CD4-positive, alpha-beta T cell treated with Interleukin-2 at 100 ng/mL for 4 hours (primary cell): Measurements from ENCODE around the gene OBP2A.
"Not testable (repeated sequence)": the region's sequence is repeated elsewhere in the genome, so short reads cannot be mapped to it uniquely, and the experiment has no call there.

Experiments
- DNase-seq: peaks from one replicate; pipeline ENCODE4 v3.0.0-alpha.2; 2020; ENCODE audit warnings: low spot score

The OBP2A gene, protein sequence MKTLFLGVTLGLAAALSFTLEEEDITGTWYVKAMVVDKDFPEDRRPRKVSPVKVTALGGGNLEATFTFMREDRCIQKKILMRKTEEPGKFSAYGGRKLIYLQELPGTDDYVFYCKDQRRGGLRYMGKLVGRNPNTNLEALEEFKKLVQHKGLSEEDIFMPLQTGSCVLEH

DNA sequence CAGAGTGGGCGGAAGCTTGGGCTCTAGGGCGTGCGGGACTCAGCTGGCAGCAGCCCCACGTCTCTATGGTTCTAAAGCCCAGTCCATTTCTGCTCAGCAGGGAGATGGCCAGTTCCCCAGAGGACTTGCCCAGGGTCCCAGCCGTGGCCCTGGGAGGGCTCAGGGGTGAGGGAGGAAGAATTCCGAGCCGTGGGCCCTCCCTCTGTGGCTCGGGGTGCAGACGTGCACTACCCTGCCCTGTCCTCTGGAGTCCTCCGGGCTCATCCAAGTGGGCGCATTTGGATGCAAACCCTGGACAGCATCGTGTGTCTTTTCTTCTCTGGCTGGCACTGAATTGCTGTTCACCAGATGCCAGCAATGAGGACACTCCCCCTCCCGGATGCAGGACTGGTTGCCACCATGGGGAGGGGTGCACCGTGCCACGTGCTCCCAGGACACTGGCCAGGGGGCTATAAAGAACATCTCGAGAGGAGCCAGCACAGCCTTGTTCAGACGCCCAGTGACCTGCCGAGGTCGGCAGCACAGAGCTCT is at the start of gene OBP2A:
Gene OBP2A, plus strand, starts transcription at position 481 of the 531 bp plus-strand sequence. CDS start 55 bp downstream, outside the sequence.
- DNase-seq, result not testable (repeated sequence)

DNA sequence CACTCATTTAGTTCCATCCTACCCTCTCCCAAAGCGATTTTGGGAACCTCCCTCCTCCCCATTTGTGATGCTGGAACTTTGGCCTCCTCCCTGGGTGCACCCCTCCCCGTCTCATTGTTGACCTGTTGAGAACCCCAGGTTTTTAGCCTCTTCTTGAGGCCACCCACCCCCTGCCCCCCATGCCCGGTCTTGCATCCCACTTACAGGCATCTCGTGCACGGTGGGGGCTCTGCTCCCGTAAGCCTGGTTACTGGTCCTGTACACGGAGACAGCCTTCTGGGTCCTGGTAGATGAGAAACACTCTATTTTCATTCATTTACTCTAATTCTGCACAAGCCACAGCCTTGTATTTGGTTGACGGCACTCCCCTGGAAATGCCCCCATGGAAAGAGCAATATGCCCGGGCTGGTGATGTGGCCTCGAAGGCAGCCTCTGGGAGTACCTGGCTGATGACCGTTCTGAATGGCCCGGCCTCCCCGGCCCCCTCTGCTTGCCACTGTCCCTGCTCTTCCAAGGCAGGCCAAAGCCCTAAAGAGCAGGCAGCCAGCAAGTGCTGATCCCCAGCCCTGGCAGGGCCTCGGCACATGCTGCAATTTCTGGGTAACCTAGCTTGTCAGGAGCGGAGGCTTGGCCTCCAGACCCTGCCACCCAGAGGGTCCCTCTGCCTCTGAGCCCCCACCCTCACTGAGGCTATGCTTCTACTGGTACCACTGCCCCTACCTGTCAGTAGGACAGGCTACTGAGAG is 47.4 kb upstream of the OBP2A start:
- no peak for DNase-seq

DNA sequence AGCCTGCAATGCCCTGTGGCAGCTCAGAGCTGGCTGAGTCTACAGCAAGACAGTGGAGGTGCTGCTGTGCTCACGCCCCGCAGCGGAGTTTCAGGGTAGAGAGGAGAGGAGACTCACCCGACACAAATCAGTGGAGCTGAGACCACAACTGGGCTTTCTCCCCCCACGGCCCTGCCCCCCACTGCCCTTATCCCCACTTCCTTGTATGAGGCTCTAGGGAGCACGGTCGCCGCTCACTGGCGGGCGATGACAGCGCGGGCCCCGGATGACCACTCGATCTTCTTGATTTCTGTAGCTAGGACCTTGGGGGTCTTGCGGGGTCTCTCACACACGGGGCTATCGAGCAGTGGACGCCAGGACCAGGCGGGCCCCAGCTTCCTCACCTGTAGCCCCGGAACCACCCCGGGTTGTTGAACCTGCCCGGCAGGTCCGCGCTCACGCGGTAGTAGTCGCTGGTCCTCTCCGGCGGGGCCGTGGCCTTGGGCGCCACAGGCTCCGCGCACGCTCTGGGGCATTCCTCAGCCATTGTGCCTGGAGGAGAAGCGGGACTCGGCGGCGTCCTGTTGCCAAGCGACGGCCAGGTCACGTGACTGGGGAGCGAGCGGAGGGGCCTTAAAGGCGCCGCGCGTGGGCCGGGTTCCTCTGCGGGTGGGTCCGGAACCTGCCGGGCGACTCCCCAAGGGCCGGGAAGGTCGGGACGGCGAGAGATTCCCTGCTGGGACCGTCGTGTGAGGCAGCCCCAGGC is 46.4 kb upstream of the OBP2A start:
- DNase-seq, result peak; percentile 89

DNA sequence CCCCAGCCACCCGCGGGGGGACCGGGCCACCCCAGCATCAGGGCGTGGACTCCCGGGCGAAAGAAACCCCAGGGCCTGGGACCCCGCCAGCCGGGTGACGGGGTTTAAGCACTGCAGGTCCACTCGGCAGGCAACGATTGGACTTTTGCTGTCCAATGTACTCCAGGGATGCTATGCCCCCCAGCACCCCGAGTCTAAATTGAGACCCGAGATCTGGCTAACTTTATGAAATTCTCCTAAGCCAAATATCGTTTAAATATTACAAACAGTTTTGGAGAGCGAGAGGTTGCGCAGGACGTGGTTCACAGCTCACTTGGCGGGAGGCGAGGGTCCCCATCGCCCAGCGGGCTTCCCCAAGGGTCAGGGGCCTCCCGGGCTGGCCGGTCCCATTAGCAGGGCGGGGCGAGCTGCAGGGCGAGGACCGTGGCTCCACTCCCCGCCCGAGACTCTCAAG is 45.8 kb upstream of the OBP2A start:
- no peak for DNase-seq

DNA sequence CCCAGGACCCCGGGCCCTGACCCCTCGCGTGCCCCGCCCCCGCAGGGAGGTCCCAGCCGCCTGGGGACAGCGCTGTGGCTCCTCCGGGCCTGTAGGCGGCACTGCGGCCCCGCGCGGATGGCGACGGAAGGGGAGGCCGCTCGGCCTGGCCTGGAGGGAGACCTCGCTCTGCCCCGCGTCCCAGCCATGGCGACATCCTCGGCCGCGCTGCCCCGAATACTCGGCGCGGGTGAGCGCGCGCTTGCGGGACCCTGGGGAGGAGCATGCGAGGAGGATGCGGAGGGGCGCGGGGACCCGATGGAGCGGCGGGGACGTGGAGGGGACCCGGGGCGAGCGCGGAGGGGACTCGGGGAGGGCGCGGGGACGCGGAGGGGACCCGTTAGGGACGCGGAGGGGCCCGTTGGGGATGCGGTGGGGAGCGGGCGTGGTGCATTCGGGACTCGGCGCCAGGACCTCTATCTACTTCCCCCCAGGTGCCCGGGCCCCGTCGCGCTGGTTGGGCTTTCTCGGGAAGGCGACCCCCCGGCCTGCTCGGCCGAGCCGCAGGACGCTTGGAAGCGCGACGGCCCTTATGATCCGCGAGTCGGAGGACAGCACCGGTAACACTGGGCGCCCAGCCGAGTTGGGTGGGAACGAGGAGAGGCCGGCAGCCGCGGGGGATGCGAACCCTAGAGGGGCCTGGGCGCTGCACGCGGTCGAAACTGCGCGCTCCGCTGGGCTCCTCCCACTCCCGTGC is 45.2 kb upstream of the OBP2A start, which contains the start of gene MRPS2:
Gene MRPS2, plus strand, starts transcription at position 158 of the 736 bp plus-strand sequence. Its CDS starts 29 bp downstream, at position 187.
- peak; percentile 89 for DNase-seq

DNA sequence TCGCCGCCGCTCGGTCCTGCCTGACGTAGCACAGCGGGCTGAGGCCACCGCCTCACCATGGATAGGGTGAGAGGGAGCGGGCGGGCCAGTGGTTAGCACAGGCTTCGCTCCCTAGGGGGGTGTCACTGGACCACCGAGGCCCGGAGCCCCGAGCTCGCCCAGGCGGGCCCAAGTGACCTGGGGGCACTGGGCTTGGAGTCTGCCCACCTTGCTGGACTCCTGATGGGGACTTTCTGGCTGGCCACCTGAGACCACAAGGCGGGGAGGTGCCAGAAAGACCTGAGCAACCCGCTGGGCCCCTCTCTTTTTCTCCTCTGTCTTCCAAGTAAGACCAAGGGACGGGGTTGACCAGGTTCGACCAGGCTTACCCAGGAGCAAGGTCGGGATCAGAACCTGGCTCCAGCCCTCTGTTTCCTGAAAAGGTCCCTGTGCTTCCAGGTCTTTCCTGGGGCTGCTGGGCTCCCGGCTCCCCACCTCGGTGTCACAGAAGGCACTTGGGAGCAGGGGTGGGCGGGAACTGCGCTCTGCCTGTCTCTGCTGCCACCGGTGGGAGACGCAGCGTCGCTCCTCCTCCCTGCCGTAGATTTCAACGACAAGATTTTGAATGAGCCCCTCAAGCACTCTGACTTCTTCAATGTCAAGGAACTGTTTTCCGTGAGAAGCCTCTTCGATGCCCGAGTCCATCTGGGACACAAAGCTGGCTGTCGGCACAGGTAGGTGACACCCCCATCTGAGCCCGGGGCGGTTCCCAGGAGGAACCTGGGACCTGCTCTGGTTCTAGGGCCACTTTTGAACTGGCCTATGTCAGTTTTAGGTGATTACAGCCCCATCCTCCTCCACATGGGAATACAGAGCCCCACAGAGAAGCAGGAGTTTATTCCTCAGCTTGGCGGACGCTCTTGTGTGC is 44.4 kb upstream of the OBP2A start:
- DNase-seq, result no peak

DNA sequence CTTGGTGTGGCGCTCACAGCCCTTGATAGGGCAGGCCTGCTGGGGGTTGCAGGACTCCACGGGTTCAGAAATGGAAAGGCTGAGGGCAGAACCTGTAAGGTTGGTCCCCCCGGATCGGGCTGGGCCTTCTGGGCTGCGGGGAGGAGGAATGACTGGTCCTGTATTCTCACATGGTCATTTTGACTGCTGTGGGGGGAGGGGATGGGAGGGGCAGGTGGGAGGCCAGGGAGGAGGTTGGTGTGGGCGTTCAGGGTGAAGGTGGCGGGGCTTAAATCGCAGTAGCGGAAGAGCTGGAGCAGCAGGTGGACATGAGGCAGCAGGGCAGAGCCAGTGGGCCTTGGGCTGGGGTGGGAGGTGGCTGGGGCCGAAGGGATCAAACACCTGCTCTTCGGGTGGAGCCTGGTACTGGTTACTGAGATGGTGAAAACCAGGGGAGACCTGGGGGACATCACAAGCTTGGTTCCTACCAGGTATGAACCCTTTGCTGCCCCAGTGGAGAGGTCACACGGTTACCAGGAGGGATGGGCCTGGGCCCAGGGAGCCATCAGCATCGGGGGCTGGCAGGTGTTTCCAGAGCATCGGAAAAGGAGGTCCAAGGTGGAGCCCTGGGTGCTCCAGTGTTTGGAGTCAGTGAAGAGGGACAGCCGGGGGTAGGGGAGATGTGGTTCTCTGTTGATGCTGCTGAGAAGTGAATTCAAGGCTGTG is 43.6 kb upstream of the OBP2A start:
- DNase-seq, result no peak

DNA sequence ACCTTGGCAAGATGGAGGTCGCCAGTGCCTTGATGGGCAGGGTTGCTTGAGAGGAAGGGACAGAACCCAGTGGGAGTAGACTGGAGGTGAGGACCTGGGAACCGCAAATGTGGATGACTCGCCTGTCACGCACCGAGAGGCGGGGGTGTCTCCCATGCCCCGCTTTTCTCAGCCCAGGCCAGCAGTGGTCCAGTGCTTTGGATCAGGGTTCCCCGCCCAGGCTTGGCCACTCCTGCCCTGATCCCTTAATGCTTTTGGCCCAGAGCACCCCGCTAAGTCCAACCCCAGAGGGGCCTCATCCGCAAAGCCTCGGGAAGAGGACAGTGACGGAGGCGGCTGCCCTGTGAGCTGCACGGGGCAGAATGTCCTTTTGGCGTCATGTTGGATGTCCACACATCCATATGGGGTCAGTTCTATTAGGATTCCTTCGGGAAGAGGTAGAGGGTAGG is 43.0 kb upstream of the OBP2A start:
- DNase-seq, result no peak

DNA sequence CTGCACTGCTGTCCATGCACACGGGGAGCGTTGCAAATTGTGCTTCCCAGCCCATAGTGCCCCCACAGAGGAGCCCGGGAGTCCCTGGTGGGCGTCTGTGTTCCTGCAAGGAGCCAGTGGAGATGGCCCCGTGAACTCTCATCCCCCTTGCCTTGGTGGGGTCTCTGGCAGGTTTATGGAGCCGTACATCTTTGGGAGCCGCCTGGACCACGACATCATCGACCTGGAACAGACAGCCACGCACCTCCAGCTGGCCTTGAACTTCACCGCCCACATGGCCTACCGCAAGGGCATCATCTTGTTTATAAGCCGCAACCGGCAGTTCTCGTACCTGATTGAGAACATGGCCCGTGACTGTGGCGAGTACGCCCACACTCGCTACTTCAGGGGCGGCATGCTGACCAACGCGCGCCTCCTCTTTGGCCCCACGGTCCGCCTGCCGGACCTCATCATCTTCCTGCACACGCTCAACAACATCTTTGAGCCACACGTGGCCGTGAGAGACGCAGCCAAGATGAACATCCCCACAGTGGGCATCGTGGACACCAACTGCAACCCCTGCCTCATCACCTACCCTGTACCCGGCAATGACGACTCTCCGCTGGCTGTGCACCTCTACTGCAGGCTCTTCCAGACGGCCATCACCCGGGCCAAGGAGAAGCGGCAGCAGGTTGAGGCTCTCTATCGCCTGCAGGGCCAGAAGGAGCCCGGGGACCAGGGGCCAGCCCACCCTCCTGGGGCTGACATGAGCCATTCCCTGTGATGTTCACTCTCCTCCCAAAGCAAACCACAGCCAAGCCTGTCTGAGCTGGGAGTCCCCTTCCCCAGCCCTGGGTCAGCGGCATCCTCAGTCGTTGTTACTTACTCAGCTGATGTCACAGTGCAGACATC is 42.3 kb upstream of the OBP2A start:
- DNase-seq, result no peak

DNA sequence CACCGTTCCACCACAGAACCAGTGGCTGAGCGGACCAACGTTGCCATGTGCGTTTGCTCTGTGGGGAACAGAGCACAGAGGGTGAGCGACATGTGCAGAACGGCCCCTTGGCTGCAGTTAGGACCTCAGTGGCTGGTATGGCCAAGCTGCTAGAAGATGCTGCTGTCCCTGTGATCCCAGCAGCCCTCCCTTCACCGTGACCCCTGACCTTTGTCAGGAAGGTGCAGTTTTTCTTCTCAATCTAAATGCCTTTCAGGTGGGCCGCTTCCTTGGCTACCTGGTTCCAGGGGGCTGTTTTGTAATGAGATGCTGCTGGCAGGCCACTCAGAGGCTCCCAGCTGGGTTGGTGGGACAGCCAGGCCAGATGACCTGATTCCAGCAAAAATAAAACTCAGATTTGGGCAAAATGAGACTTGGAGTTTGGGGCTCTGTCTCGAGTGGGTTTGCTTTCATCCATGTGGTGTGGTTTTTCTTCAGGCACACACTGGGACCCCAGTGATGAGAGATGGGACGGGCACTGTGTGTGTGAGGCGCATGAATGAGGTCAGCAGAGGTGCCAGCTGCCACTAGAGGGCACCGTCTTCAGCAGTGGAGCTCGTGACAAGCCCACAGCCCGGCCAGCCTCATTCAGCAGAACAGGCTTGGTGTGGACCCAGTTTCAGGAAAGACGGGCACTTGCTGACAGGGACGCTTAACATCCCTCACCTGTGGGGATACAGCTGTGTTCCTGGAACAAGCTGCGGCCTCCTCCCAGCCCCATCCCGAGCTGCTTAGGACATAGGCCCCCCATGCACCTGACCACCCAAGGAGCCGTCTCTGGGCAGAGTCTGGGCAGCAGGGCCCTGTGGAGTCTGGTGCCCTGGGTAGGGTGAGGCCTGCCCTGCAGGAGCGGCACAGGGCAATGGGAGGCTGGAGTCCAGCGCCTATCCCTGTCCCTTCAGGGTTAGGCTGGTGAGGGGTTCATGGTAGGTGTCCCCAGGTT is 41.4 kb upstream of the OBP2A start:
- peak; percentile 53 for DNase-seq

DNA sequence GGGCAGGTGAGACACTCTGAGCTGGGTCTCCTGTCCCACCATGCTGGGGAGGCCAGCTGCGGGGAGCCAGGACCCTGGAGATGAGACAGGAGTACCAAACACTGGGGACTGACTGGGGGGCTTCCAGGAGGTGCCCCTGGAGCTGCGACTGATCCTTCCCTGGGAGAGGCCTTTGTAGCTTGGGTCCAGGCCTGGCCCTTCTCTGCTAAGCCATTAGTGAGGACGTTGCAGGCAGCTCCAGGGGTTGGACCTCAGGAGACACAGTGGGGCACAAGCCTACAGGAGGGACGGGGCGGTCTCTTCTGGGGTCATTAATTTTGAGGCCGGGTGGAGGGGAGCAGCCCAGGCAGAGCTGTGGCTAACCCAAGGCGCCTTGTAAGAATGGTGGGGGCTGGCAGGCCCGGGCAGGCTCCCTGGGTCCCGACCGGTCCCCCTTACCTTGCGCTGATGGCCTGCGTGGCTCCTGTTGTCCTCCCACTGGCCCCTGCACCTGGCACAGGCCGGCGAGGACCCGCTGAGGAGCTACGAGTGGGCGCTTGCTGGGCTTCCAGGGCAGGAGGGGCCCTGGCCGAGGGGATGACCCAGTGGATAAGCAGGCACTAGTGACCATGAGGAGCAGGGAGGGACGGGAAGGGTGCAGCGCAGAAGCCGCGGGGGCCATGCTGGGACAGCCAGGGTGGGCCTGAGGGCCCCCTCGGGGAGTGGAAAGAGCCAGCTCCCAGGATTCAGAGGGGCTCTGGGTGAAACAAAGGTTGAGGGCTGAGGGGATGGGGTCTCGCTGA is 40.3 kb upstream of the OBP2A start:
- DNase-seq, result no peak

DNA sequence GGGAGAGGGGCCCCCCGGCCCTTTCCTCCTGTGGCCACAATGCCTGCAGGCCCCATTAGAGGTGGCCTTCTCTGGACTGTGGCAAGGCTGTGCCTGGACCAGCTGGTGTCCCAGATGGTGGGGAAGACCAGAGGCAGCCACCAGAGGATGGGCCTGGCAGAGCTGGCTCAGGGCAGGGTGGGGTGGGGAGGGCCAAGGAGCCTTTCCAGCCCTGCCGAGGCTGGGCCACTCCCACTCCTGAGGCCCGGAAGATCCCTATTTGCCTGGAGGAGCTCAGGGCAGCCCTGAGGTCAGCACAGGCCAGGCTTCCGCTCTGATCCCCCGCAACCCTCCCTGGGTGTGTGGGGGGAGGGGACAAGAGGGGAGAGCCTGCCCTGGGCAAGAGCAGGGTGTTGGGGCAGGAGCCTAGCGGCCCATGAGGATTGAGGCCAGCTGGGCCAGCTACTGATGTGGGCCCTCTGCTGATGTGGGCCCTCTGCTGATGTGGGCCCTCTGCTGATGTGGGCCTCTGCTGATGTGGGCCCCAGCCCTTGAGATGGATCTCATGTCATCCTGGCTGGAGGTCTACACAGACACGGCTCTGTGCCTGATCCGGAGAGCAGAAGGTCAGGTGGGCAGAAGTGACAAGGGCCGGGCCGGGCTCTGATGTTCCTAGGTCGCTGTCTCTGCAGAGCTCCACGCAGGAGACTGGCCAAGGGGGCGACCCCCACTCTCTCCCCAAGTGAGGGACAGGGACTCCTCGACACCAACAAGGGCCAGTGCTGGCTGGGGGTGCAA is 39.4 kb upstream of the OBP2A start:
- DNase-seq, result no peak

DNA sequence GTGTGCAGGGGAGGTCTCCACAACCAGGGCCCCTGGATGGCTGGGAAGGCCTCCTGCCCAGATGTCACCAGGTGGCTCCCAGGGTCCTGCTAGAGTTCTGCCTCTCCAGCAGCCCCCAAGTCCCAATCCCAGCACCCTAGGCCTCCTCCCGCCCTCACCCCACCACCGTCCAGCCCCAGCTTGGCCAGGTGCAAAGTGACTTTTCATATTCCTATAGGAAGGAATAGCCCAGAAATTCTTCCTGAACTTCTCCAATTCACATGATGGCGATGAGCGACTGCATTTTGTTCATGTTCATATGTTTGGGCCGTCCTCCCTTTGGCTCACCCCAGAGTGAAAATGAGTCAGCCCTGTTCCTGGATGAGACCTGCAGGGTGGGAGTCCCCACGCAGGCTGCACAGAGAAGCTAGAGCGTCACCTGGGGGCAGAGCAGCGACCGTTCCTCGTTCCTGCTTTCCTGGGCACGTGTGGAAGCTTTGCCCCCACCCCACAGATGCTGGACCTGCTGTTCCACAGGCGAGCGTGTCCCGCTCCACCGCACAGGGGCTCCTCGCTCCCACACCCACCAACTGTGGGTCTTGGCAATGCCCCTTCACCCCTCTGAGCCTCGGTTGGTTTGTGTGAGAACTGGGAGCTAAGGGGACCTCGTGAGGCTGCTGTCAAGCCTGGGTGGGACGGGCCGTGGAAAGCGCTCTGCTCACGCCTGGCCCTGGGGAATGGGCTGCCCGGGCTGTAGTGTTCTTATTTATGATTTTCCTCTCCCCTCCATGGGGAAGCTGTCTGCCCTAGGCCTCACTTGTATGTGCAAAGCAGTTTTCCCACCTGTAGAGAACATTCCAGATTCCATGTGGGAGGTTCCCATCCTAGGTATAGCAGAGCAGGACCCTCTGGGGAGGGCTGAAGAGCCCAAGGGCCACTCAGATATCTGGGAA is 38.6 kb upstream of the OBP2A start:
- DNase-seq, result no peak

DNA sequence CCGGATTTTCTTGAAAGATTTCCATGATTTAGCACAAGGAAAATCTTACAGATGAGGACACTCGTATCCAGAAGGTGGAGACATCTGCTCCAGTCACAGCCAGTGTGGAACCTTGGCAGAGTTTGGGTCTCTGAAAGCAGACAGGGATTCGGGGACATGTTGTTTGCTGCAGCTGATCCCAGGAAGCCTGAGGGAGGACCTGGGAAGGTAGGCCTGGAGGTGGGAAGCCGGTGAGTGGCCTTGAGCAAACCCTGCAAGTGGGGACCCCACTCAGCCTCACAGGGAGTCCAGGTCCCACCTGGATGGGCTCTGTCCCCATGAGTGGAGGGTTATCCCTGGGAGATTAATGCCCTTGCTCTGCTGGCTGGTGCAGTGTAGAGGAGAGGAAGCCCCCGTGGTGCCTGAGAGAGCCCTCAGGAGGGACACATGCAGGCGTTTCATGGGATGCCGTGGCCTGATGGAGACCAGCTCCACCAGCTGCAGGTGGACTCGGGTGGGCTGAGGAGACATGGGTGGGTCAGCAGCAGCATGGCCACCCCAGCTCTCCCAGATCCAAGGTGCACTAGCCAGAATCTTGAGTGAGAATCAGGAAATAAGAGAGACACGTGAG is 37.6 kb upstream of the OBP2A start:
- DNase-seq, result no peak

DNA sequence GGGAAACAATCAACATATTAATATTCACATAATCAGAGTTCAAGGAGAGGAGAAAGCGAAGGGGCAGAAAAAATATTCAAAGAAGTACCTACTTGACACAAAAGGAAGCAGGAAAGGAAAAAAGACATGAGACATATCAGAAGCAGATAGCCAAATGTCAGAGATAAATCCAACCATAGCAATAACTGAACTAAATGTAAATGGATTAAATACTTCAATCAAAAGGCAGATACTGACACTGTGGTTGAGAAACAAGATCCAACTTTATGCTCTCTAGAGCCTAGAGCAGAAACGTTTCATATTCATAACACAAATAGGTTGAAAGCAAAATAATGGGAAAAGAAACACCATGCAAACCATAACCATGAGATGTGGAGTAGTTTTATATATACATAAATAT is 36.5 kb upstream of the OBP2A start:
- DNase-seq, result no peak
